PC-9 (cell line): ENCODE data around the gene FBXW7. TPM values are rescaled to one million over a fixed set of nuclear protein-coding genes. Genes with fewer than 3 reads are reported as not detected.

Source experiments
- BruUV-seq: library from RNA; stranded (reverse); fragments of 400-500 nt; replicated peaks from 2 replicates; lab custom pipeline; 2021; lab: Mats Ljungman, UMichigan
- CTCF ChIA-PET: fragments of 300-600 bp; sonication (Branson Sonifier 250); formaldehyde crosslinking; loops from one replicate; lab custom pipeline; 2022; ENCODE audit warnings: antibody characterized with exemption; lab: Charles Lee
- POLR2A ChIA-PET: fragments of 300-600 bp; sonication (Branson Sonifier 250); formaldehyde crosslinking; loops from one replicate; lab custom pipeline; 2022; ENCODE audit warnings: antibody characterized with exemption; ENCODE audit not compliant: unreplicated experiment; lab: Charles Lee
- DNase-seq, 2 experiments: peaks; one replicate each; pipeline versions ENCODE4 v3.0.0 to v3.0.0-alpha.2; 2015 to 2022; ENCODE audit warnings: mixed read lengths in 1 of 2
- H2AFZ ChIP-seq: fragments of 200-600 bp; sonication (generic); 2 replicates; pipeline ENCODE4 v1.8.1; 2017; ENCODE audit warnings: antibody characterized with exemption
- H3F3A ChIP-seq: fragments of 200-600 bp; sonication (generic); 2 replicates; pipeline ENCODE4 v1.8.1; 2017; ENCODE audit warnings: antibody characterized with exemption, mild to moderate bottlenecking, low read depth; ENCODE audit not compliant: insufficient read depth
- H3K27ac ChIP-seq: fragments of 200-600 bp; sonication (generic); 2 replicates; pipeline ENCODE4 v1.6.1; 2016; ENCODE audit warnings: mixed run types
- H3K27me3 ChIP-seq: fragments of 200-600 bp; sonication (generic); 2 replicates; pipeline ENCODE4 v1.6.1; 2016; ENCODE audit warnings: low read depth, mixed run types; ENCODE audit not compliant: insufficient read depth
- H3K36me3 ChIP-seq: fragments of 200-600 bp; sonication (generic); 2 replicates; pipeline ENCODE4 v1.6.1; 2016; ENCODE audit warnings: low read depth, mixed run types
- H3K4me1 ChIP-seq: fragments of 200-600 bp; sonication (generic); replicated peaks from 2 replicates; pipeline ENCODE4 v1.6.1; 2016; ENCODE audit warnings: mixed run types; ENCODE audit not compliant: insufficient read depth
- H3K4me2 ChIP-seq: fragments of 200-600 bp; sonication (generic); 2 replicates; pipeline ENCODE4 v1.6.1; 2017; ENCODE audit warnings: mixed run types
- H3K4me3 ChIP-seq: fragments of 200-600 bp; sonication (generic); 2 replicates; pipeline ENCODE4 v1.6.1; 2016; ENCODE audit warnings: mixed run types
- H3K79me2 ChIP-seq: fragments of 200-600 bp; sonication (generic); 2 replicates; pipeline ENCODE4 v1.6.1; 2017; ENCODE audit warnings: low read depth, mixed run types
- H3K9me2 ChIP-seq: fragments of 200-600 bp; sonication (generic); 2 replicates; pipeline ENCODE4 v1.8.1; 2017; ENCODE audit warnings: mild to moderate bottlenecking; ENCODE audit not compliant: insufficient read depth
- H3K9me3 ChIP-seq: fragments of 200-600 bp; sonication (generic); 2 replicates; pipeline ENCODE4 v1.8.1; 2016; ENCODE audit warnings: low read depth; ENCODE audit not compliant: insufficient read depth
- H4K20me1 ChIP-seq: fragments of 200-600 bp; sonication (generic); 2 replicates; pipeline ENCODE4 v1.8.1; 2017; ENCODE audit not compliant: insufficient read depth
- EZH2 ChIP-seq: fragments of 200-600 bp; sonication (generic); IDR thresholded peaks from 2 replicates; pipeline ENCODE4 v1.8.0; 2017; ENCODE audit warnings: antibody characterized with exemption, low read depth
- intact Hi-C: fragments of 100-400 bp; cut with micrococcal nuclease; formaldehyde crosslinking; loops from one replicate; pipeline ENCODE4 v1.10.0; 2022; ENCODE audit not compliant: unreplicated experiment
- total RNA-seq: library from RNA; stranded (reverse); gene quantifications from 2 replicates; pipeline ENCODE4 v1.2.3, GENCODE V29; 2021
- TF ChIP-seq, protein P1 (sequence below): fragments of 200-600 bp; sonication (generic); conservative IDR thresholded peaks from 2 replicates; pipeline ENCODE4 v1.6.1; 2017; ENCODE audit warnings: mixed run types, antibody characterized with exemption, mild to moderate bottlenecking, moderate library complexity

Gene FBXW7
- total RNA-seq, 1 experiment from 2014 or later = 30.2 TPM

DNA sequence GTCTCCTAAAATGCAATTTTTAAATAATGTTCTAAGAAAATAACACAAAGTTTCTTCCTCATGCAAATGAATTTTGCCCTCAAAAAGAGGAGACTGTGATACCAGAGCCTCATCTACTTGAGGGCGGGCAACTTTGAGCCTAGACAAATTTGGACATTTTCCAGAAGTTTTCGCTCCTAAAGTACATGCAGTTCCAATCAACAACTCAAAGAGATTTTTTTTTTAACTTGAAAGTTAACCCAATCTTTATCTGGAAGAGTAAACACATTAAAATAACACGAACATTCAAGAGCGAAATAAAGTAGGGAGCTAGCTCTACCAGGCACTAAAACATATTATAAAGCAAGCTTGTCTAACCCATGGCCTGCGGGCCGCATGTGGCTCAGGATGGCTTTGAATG, 29.4 kb upstream of the FBXW7 start:
- TF ChIP-seq EZH2 = no peak
- TF ChIP-seq, protein P1, sequence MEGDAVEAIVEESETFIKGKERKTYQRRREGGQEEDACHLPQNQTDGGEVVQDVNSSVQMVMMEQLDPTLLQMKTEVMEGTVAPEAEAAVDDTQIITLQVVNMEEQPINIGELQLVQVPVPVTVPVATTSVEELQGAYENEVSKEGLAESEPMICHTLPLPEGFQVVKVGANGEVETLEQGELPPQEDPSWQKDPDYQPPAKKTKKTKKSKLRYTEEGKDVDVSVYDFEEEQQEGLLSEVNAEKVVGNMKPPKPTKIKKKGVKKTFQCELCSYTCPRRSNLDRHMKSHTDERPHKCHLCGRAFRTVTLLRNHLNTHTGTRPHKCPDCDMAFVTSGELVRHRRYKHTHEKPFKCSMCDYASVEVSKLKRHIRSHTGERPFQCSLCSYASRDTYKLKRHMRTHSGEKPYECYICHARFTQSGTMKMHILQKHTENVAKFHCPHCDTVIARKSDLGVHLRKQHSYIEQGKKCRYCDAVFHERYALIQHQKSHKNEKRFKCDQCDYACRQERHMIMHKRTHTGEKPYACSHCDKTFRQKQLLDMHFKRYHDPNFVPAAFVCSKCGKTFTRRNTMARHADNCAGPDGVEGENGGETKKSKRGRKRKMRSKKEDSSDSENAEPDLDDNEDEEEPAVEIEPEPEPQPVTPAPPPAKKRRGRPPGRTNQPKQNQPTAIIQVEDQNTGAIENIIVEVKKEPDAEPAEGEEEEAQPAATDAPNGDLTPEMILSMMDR = no peak
- Histone ChIP-seq H3K27ac (no peak overlapping the region), H3K27me3 (no peaks in the 10 kb centered on the region), H3K4me1 (no peaks in the 10 kb centered on the region), H3K79me2 (no peaks in the 10 kb centered on the region), H3K36me3 (no peaks in the 10 kb centered on the region), H3K4me2 (no peak overlapping the region), H2AFZ (no peak overlapping the region), H4K20me1 (no peaks in the 10 kb centered on the region), H3F3A (no peaks in the 10 kb centered on the region), H3K9me2 (no peaks in the 10 kb centered on the region), H3K4me3 (no peak overlapping the region), H3K9me3 (no peaks in the 10 kb centered on the region)
- intact Hi-C loops = no loop called here
- ChIA-PET POLR2A (no interaction called here), CTCF (no interaction called here)
- no peak for DNase-seq
- no TSS peak for BruUV-seq

DNA sequence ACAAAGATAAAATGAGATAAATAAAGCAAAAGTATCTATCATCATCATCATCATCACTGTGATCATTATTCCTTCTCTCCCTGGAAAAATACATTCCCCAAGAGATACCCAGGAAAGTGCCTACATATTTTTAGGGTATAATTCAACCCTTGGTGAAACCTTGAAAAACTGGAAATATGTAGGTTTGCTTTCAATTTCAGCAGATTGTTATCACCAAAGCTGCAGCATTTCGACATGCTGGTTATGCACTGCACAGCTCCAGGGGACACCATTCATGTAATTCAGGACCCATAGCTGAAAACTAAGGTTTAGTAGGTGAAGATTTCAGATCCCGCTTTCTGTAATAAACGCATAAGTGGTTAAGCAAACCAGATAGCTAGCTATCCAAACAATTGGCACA, 28.4 kb upstream of the FBXW7 start:
- Histone ChIP-seq H3K79me2 (no peaks in the 10 kb centered on the region), H2AFZ (no peak overlapping the region), H4K20me1 (no peaks in the 10 kb centered on the region), H3K9me3 (no peaks in the 10 kb centered on the region), H3K27ac (no peak overlapping the region), H3K27me3 (no peaks in the 10 kb centered on the region), H3K4me3 (no peak overlapping the region), H3F3A (no peaks in the 10 kb centered on the region), H3K4me1 (no peaks in the 10 kb centered on the region), H3K36me3 (no peaks in the 10 kb centered on the region), H3K4me2 (no peak overlapping the region), H3K9me2 (no peaks in the 10 kb centered on the region)
- POLR2A ChIA-PET = no interaction called here
- intact Hi-C loops = no loop called here
- CTCF ChIA-PET = interaction anchor here (0.6 kb wide), 1 partner anchor 1716 kb away, joined by 5 read pairs; no protein-coding TSS in a partner anchor
- no peak for DNase-seq
- TF ChIP-seq EZH2 = no peak
- TF ChIP-seq, protein P1 = no peak
- no TSS peak for BruUV-seq

DNA sequence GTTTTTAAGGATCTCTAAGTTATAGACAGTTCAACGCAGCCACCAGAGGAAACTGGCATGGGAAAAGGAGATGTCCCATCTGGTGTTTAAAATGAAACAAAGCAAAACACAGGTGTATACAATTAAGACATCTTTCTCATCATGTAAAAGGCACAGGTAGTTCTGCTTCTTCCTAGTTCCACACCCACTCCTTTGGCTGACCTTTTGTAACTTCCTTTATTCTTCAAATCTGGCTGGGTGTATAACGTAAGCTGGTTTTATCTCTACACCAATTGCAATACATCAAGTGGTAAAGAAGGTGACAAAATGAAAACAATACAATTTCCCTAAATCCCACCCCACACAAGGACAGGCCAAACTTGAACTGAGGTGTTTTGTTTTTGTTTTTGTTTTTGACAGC, 27.3 kb upstream of the FBXW7 start:
- H3K4me3 ChIP-seq = no peak overlapping the region
- no peaks in the 10 kb centered on the region for H3K36me3 ChIP-seq
- H3K4me2 ChIP-seq = no peak overlapping the region
- no peak overlapping the region for H3K27ac ChIP-seq
- TF ChIP-seq, protein P1 = no peak
- TF ChIP-seq EZH2 = no peak
- H3K27me3 ChIP-seq = no peaks in the 10 kb centered on the region
- no peaks in the 10 kb centered on the region for H4K20me1 ChIP-seq
- BruUV-seq = no TSS peak
- no peaks in the 10 kb centered on the region for H3K9me3 ChIP-seq
- no peaks in the 10 kb centered on the region for H3F3A ChIP-seq
- CTCF ChIA-PET = interaction anchor here (0.9 kb wide), 1 partner anchor 82 kb away, joined by 3 read pairs; no protein-coding TSS in a partner anchor
- no peak for DNase-seq
- no peaks in the 10 kb centered on the region for H3K79me2 ChIP-seq
- no peak overlapping the region for H2AFZ ChIP-seq
- no peaks in the 10 kb centered on the region for H3K9me2 ChIP-seq
- POLR2A ChIA-PET = no interaction called here
- intact Hi-C loops = no loop called here
- no peaks in the 10 kb centered on the region for H3K4me1 ChIP-seq
